Hippocampal formation (tissue), 2 donors: ENCODE data around the gene ADPGK.
A peak's percentile ranks its signal among the peaks of the same experiment; 100 is the strongest.

ENCODE experiments used
- DNase-seq, 2 donors: peaks; one replicate each; lab custom pipeline; 2025; lab: John Stamatoyannopoulos, UW

ADPGK gene

GRCh38 chr15:72790302-72790910, 6.8 kb upstream of the ADPGK start:
- no peak for DNase-seq

GRCh38 chr15:72787526-72787925, 4.0 kb upstream of the ADPGK start:
- no peak for DNase-seq

GRCh38 chr15:72786676-72787345, 3.3 kb upstream of the ADPGK start:
- no peak for DNase-seq

GRCh38 chr15:72786242-72786641, 2.7 kb upstream of the ADPGK start:
- DNase-seq: no peak

GRCh38 chr15:72785841-72786240, 2.3 kb upstream of the ADPGK start:
- DNase-seq: no peak

- no peak for DNase-seq
These were observed 1.9 kb upstream of the ADPGK start for GRCh38 chr15:72785432-72785831.

- no peak for DNase-seq
These were observed 908 bp upstream of the ADPGK start for GRCh38 chr15:72784456-72784876.

- DNase-seq: peak in 1 of 2 donors; percentile 44
These were observed 436 bp downstream of the ADPGK start for GRCh38 chr15:72783004-72783639.

GRCh38 chr15:72782274-72783003, 1.1 kb downstream of the ADPGK start:
- DNase-seq: no peak

GRCh38 chr15:72781631-72782030, 1.9 kb downstream of the ADPGK start:
- DNase-seq: no peak

- DNase-seq: no peak
These were observed 4.8 kb downstream of the ADPGK start for GRCh38 chr15:72778796-72779195.

- no peak for DNase-seq
These were observed 8.7 kb downstream of the ADPGK start for GRCh38 chr15:72774696-72775383.

- no peak for DNase-seq
These were observed 12.2 kb downstream of the ADPGK start for GRCh38 chr15:72771329-72771725.

GRCh38 chr15:72770673-72771328, 12.8 kb downstream of the ADPGK start:
- DNase-seq: no peak

- no peak for DNase-seq
These were observed 16.8 kb downstream of the ADPGK start for GRCh38 chr15:72766780-72767179.

GRCh38 chr15:72766025-72766424, 17.5 kb downstream of the ADPGK start:
- DNase-seq: no peak

- DNase-seq: no peak
These were observed 18.9 kb downstream of the ADPGK start for GRCh38 chr15:72764656-72765055.

- no peak for DNase-seq
These were observed 22.8 kb downstream of the ADPGK start for GRCh38 chr15:72760590-72761260.

- no peak for DNase-seq
These were observed 25.4 kb downstream of the ADPGK start for GRCh38 chr15:72758182-72758581.

GRCh38 chr15:72754096-72754495, 29.5 kb downstream of the ADPGK start:
- DNase-seq: peak in 1 of 2 donors; percentile 7
